K562 (cell line): ENCODE measurements around the gene ENTR1. TPM values are rescaled to one million over a fixed set of nuclear protein-coding genes. Genes with fewer than 3 reads are reported as not detected.

Experiments
- ATF7 ChIP-seq: fragments of 450-650 bp; IDR thresholded peaks from 2 replicates; pipeline ENCODE4 v1.7.1; 2014; ENCODE audit warnings: mild to moderate bottlenecking, moderate library complexity
- CREB1 ChIP-seq, 2 experiments: sonication (generic) in 1 of 2; formaldehyde crosslinking in 1 of 2; IDR thresholded peaks; 2 replicates each; pipeline versions ENCODE4 v1.6.1 to v1.8.0; 2012 to 2022; ENCODE audit warnings: inconsistent platforms in 1 of 2, mild to moderate bottlenecking in 1 of 2, missing genetic modification reagents in 1 of 2, moderate library complexity in 1 of 2
- CREB3 ChIP-seq: fragments of 450-650 bp; conservative IDR thresholded peaks from 2 replicates; pipeline ENCODE4 v1.6.1; 2016; ENCODE audit warnings: missing genetic modification characterization, low read depth, mild to moderate bottlenecking, missing compliant biosample characterization, moderate library complexity
- MYC ChIP-seq, 2 experiments: fragments of 250-450 bp in 1 of 2; sonication (Bioruptor Pico) in 1 of 2; IDR thresholded peaks; 2 replicates each; pipeline versions ENCODE4 v1.5.1 to v1.6.1; 2012 to 2021; ENCODE audit warnings: low read depth in 2 of 2, borderline replicate concordance in 1 of 2, improper control_type of control experiment in 1 of 2, low read length in 1 of 2, mild to moderate bottlenecking in 1 of 2, moderate library complexity in 1 of 2
- POU5F1 ChIP-seq: fragments of 150-350 bp; IDR thresholded peaks from 2 replicates; pipeline ENCODE4 v1.6.1; 2014; ENCODE audit warnings: borderline replicate concordance, low read length, low read depth, mild to moderate bottlenecking; ENCODE audit not compliant: partially characterized antibody
- REST ChIP-seq, 2 experiments: fragments of 450-650 bp; formaldehyde crosslinking in 1 of 2; IDR thresholded peaks; 2 replicates each; pipeline versions ENCODE4 v1.4.0 to v1.6.1; 2014 to 2020; ENCODE audit warnings: mild to moderate bottlenecking in 2 of 2, borderline replicate concordance in 1 of 2, low read depth in 1 of 2
- TRIM24 ChIP-seq, 2 experiments: fragments of 450-650 bp; IDR thresholded peaks; 2 replicates each; pipeline ENCODE4 v1.6.1; 2016
- ZBTB12 ChIP-seq: fragments of 250-450 bp; sonication (Bioruptor Pico); IDR thresholded peaks from 2 replicates; pipeline ENCODE4 v1.4.0; 2020
- ZFP91 ChIP-seq: sonication (generic); formaldehyde crosslinking; IDR thresholded peaks from 2 replicates; pipeline ENCODE4 v1.8.0; 2022; ENCODE audit warnings: mild to moderate bottlenecking, missing genetic modification reagents
- ZNF197 ChIP-seq: fragments of 200-800 bp; sonication (Bioruptor generic); IDR thresholded peaks from 2 replicates; pipeline ENCODE4 v1.6.1; 2016; ENCODE audit warnings: low read depth, missing genetic modification characterization, missing compliant biosample characterization
- ZNF316 ChIP-seq: fragments of 450-650 bp; IDR thresholded peaks from 2 replicates; pipeline ENCODE4 v1.6.1; 2016
- ZNF583 ChIP-seq: fragments of 250-450 bp; sonication (Bioruptor Pico); IDR thresholded peaks from 2 replicates; pipeline ENCODE4 v1.4.0; 2020
- ZNF584 ChIP-seq: fragments of 200-800 bp; sonication (Bioruptor generic); IDR thresholded peaks from 2 replicates; pipeline ENCODE4 v1.6.1; 2016; ENCODE audit warnings: low read depth, mild to moderate bottlenecking, missing genetic modification characterization, missing compliant biosample characterization
- polyA plus RNA-seq, 8 experiments: library from polyadenylated mRNA; depleted of rRNA in 4 of 8; stranded (reverse) in 5 of 8; unstranded in 3 of 8; fragments of >200 nt; fragmentation: Nextera tagmentation in 2 of 8; fragmentation: Illumina TruSeq in 1 of 8; extraction: Ambion mirVana in 2 of 8; extraction: Trizol in 1 of 8; gene quantifications; 2 replicates each; pipeline versions ENCODE4 v1.2.1 to v1.2.3, GENCODE V29; 2011 to 2014; ENCODE audit warnings: inconsistent platforms in 1 of 8, missing spikeins in 1 of 8
- total RNA-seq, 7 experiments: library from RNA; depleted of rRNA in 6 of 7; stranded (reverse); fragments of >200 nt in 6 of 7; fragmentation: Illumina TruSeq in 2 of 7; extraction: Trizol in 2 of 7; gene quantifications; 2 replicates each; pipeline versions ENCODE4 v1.2.1 to v1.2.3, GENCODE V29; 2011 to 2021; ENCODE audit warnings: low replicate concordance in 1 of 7

ENTR1 gene
- total and polyA plus RNA-seq, 9 of the 15 experiments (the other 6 are each of a cell fraction or from before 2014, with no cell fraction given): 6.7 to 106 (median 72.6) TPM

- TF ChIP-seq REST (IDR thresholded peaks at IDR 0.05; ENCODE audit: borderline replicate concordance): peak; percentile 80
- TF ChIP-seq REST (CRISPR knock-in tag; IDR thresholded peaks at IDR 0.05; ENCODE audit: low read depth): peak; percentile 73; the same call in 1 of the 2 replicates
- no peak for TF ChIP-seq ZNF584 (CRISPR knock-in tag)
- TF ChIP-seq ZBTB12 (CRISPR knock-in tag): peak; percentile 54; the same call in 1 of the 2 replicates
- 0 out of 2 replicates have a peak, but pooled peaks have one; percentile 66 for TF ChIP-seq ZNF197
- peak; percentile 90 for TF ChIP-seq POU5F1
- no peak for TF ChIP-seq ZFP91 (CRISPR knock-in tag)
- TF ChIP-seq ATF7: peak; percentile 59
- TF ChIP-seq CREB3 (tag): no peak
- TF ChIP-seq TRIM24 (IDR thresholded peaks at IDR 0.05): peak in 1 of 2 experiments; percentile 19; a peak in 1 of 4 replicates
- peak; percentile 34; the same call in 1 of the 2 replicates for TF ChIP-seq ZNF316
- peak; percentile 97 for TF ChIP-seq MYC (IDR thresholded peaks at IDR 0.05; ENCODE audit: low read depth, low read length)
- TF ChIP-seq MYC (CRISPR knock-in tag; IDR thresholded peaks at IDR 0.05; ENCODE audit: borderline replicate concordance, low read depth): no peak
- peak; percentile 64 for TF ChIP-seq CREB1 (IDR thresholded peaks at IDR 0.05)
- peak; percentile 87 for TF ChIP-seq CREB1 (CRISPR knock-in tag; IDR thresholded peaks at IDR 0.05)
- TF ChIP-seq ZNF583 (CRISPR knock-in tag): 0 out of 2 replicates have a peak, but pooled peaks have one; percentile 52
Measured at GRCh38 chr9:136363106-136363948, 47.1 kb downstream of the ENTR1 start, which contains the start of gene DNLZ (continued).
